ENCODE results near the gene NDUFB3.
A peak's percentile ranks its signal among the peaks of the same experiment; 100 is the strongest.

NDUFB3 gene

DNA sequence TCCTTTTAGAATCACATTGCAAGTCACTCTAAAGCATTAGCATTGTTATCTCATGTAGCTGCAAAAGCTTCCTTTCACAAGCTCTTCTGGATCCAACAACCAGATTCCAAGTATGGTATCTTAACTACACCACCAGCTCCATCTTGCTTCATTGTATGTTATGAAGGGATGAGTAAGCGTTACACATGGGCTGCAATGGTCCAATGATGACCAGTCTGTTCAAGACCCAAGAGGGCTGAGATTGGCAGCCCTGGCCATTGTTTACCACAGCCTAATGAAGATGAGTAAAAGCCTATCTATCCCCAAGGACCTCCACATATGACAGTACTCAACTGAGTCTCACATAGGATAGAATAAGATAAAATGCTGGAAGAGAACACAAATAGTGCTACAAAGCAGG, 50.5 kb downstream of the NDUFB3 start:
- peak overlapping the region in 6 of 7 experiments; percentile 23 to 100 (median 95) for H3K4me3 ChIP-seq (ENCODE audit: control insufficient read depth in 1 of 7, extremely low read depth in 1 of 7, insufficient read depth in 4 of 7, low read depth in 2 of 7, low read length in 6 of 7)
- peaks cover 0 to 30% (median 7%) of the 10 kb centered on the region in 4 experiments for H3K36me3 ChIP-seq (ENCODE audit: control insufficient read depth in 4 of 4, insufficient read depth in 4 of 4, low read length in 3 of 4)

DNA sequence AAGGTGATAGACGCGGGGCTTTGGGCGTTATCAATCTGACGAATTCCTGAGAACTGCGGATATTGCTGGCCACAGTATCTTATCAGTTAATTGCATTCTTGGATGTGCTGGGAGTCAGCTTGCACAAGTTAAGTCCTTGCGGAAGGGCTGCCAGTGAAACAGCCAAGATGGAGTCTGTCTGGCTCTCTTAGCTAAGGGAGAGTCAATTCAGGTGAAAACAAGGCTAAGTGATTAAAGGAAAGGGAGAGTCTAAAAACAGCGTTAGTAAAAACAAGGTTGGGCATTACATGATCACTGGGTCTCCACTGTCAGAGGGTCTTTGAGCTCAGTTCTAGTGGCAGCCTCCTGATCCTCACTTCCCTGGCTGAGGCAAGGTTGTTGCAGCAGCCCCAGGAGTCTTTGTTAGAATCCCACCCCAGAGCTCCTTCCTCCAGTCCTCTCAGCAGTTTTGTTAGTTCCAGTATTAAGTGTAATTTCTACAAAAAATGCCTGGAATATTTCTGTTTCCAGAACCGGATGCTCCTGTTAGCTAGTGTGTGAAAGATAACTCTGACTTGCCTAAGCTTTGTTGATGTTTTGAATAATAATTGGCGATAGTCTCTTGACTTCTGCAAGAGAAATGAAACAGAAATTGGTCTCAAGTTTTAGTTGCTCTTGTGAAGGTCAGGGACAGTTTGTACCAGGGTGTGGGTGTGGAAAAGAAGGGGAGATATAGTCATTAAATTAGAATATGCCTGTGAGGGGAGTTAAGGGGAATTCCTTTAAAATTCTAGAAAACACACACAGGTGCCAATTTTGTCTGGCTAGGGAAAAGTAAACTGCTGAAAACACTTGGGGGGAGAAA, 54.7 kb downstream of the NDUFB3 start:
- no peaks in the 10 kb centered on the region for H3K9me3 ChIP-seq (ENCODE audit: control extremely low read depth in 1 of 5, control insufficient read depth in 4 of 5, insufficient read depth in 2 of 5, low read depth in 1 of 5, low read length in 4 of 5)
- ChIA-PET POLR2A (no interaction called here), CTCF (interaction anchor here (0.9 to 2.5 kb wide), 12 partner anchors 9 to 221 kb away, joined by 3 to 10 read pairs (median 3); partner anchors contain the start of gene CASP10)
- peak overlapping the region in 5 of 7 experiments; percentile 26 to 64 (median 41) for H3K4me3 ChIP-seq (ENCODE audit: control insufficient read depth in 1 of 7, extremely low read depth in 1 of 7, insufficient read depth in 4 of 7, low read depth in 2 of 7, low read length in 6 of 7)
- H3K4me1 ChIP-seq (ENCODE audit: control extremely low read depth in 1 of 4, control insufficient read depth in 4 of 4, insufficient read depth in 4 of 4, low read length in 3 of 4) = peaks cover 73 to 99% (median 92%) of the 10 kb centered on the region in 4 experiments
- peak overlapping the region; percentile 52 to 88 for H3K27ac ChIP-seq (ENCODE audit: insufficient read depth in 1 of 2, low read depth in 1 of 2, low read length in 2 of 2, poor library complexity in 1 of 2, severe bottlenecking in 2 of 2)
- 6% methylated on average over 9 of the region's 9 CpGs for WGBS (ENCODE audit: insufficient coverage)
- peak in 1 of 3 donors; percentile 32 for DNase-seq
- no peaks in the 10 kb centered on the region for H3K27me3 ChIP-seq (replicated peaks in 2 of 5; ENCODE audit: control insufficient read depth in 4 of 5, insufficient read depth in 5 of 5, low read length in 4 of 5)
- H3K36me3 ChIP-seq (ENCODE audit: control insufficient read depth in 4 of 4, insufficient read depth in 4 of 4, low read length in 3 of 4) = peaks cover 0 to 30% (median 9%) of the 10 kb centered on the region in 4 experiments

More for the DNA sequence above, 50.5 kb downstream of the NDUFB3 start:
- Histone ChIP-seq H3K9me3 (ENCODE audit: control extremely low read depth in 1 of 5, control insufficient read depth in 4 of 5, insufficient read depth in 2 of 5, low read depth in 1 of 5, low read length in 4 of 5) (no peaks in the 10 kb centered on the region), H3K27ac (ENCODE audit: insufficient read depth in 1 of 2, low read depth in 1 of 2, low read length in 2 of 2, poor library complexity in 1 of 2, severe bottlenecking in 2 of 2) (peak overlapping the region in 1 of 2 experiments; percentile 97), H3K27me3 (replicated peaks in 2 of 5; ENCODE audit: control insufficient read depth in 4 of 5, insufficient read depth in 5 of 5, low read length in 4 of 5) (no peaks in the 10 kb centered on the region), H3K4me1 (ENCODE audit: control extremely low read depth in 1 of 4, control insufficient read depth in 4 of 4, insufficient read depth in 4 of 4, low read length in 3 of 4) (peaks cover 62 to 83% (median 80%) of the 10 kb centered on the region in 4 experiments)
- no CpG with 5 or more reads among the region's 1 CpG for WGBS (ENCODE audit: insufficient coverage)
- no peak for DNase-seq
- CTCF ChIA-PET = interaction anchor here (1.1 to 1.7 kb wide), 6 partner anchors 9 to 111 kb away, joined by 3 to 7 read pairs (median 4); no protein-coding TSS in a partner anchor
- POLR2A ChIA-PET = no interaction called here

DNA sequence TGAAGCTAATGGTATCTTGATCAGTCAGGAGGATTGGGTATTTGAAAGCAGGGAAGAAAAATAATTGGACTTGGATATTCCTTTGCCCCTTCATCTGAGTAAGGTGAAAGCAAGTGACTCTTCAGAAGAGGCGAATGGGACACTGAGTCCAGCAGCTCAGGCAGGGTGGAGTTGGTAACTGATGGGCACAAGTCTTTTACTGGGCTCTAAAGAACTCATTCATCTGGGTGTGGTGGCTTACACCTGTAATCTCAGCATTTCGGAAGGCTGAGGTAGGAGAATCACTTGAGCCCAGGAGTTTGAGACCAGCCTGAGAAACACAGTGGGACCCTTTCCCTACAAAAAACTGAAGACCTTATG, 55.3 kb downstream of the NDUFB3 start:
- Histone ChIP-seq H3K4me3 (ENCODE audit: control insufficient read depth in 1 of 7, extremely low read depth in 1 of 7, insufficient read depth in 4 of 7, low read depth in 2 of 7, low read length in 6 of 7) (peak overlapping the region in 6 of 7 experiments; percentile 6 to 64 (median 16)), H3K27ac (ENCODE audit: insufficient read depth in 1 of 2, low read depth in 1 of 2, low read length in 2 of 2, poor library complexity in 1 of 2, severe bottlenecking in 2 of 2) (peak overlapping the region; percentile 52 to 88), H3K27me3 (replicated peaks in 2 of 5; ENCODE audit: control insufficient read depth in 4 of 5, insufficient read depth in 5 of 5, low read length in 4 of 5) (no peaks in the 10 kb centered on the region), H3K36me3 (ENCODE audit: control insufficient read depth in 4 of 4, insufficient read depth in 4 of 4, low read length in 3 of 4) (peaks cover 0 to 25% (median 10%) of the 10 kb centered on the region in 4 experiments), H3K9me3 (ENCODE audit: control extremely low read depth in 1 of 5, control insufficient read depth in 4 of 5, insufficient read depth in 2 of 5, low read depth in 1 of 5, low read length in 4 of 5) (no peaks in the 10 kb centered on the region), H3K4me1 (ENCODE audit: control extremely low read depth in 1 of 4, control insufficient read depth in 4 of 4, insufficient read depth in 4 of 4, low read length in 3 of 4) (peaks cover 72 to 99% (median 92%) of the 10 kb centered on the region in 4 experiments)
- CTCF ChIA-PET = interaction anchor here (0.9 to 2.5 kb wide), 9 partner anchors 9 to 222 kb away, joined by 3 to 10 read pairs (median 4); no protein-coding TSS in a partner anchor
- no peak for DNase-seq
- POLR2A ChIA-PET = no interaction called here
- WGBS (ENCODE audit: insufficient coverage) = 95% methylated on average over 2 of the region's 2 CpGs

DNA sequence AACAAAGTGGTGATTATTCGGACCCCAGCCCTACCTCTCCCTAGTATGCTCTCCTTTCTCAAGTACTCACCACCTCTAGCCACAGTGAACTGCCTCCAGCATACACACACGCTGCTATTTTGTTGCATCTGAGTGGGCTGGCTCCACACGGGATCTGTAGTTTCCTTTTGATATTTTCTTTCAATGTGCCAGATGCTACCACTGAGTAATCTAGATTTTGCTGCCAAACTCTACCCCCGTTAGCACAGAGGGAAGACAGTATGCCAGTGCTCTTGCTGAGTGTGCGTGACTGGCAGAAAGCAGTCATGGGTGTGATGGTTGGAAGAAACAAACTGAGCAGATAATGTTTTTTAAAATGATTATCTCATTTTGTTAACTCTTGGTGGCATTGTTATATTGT, 55.8 kb downstream of the NDUFB3 start:
- DNase-seq = peak in 2 of 3 donors; percentile 70 to 77
- 0% methylated on average over 2 of the region's 5 CpGs for WGBS (ENCODE audit: insufficient coverage)
- CTCF ChIA-PET = interaction anchor here (1.0 to 2.5 kb wide), 7 partner anchors 8 to 105 kb away, joined by 3 to 10 read pairs (median 6); no protein-coding TSS in a partner anchor
- H3K4me1 ChIP-seq (ENCODE audit: control extremely low read depth in 1 of 4, control insufficient read depth in 4 of 4, insufficient read depth in 4 of 4, low read length in 3 of 4) = peaks cover 72 to 98% (median 92%) of the 10 kb centered on the region in 4 experiments
- no peaks in the 10 kb centered on the region for H3K9me3 ChIP-seq (ENCODE audit: control extremely low read depth in 1 of 5, control insufficient read depth in 4 of 5, insufficient read depth in 2 of 5, low read depth in 1 of 5, low read length in 4 of 5)
- peak overlapping the region in 6 of 7 experiments; percentile 8 to 64 (median 32) for H3K4me3 ChIP-seq (ENCODE audit: control insufficient read depth in 1 of 7, extremely low read depth in 1 of 7, insufficient read depth in 4 of 7, low read depth in 2 of 7, low read length in 6 of 7)
- H3K27me3 ChIP-seq (replicated peaks in 2 of 5; ENCODE audit: control insufficient read depth in 4 of 5, insufficient read depth in 5 of 5, low read length in 4 of 5) = no peaks in the 10 kb centered on the region
- POLR2A ChIA-PET = no interaction called here
- H3K27ac ChIP-seq (ENCODE audit: insufficient read depth in 1 of 2, low read depth in 1 of 2, low read length in 2 of 2, poor library complexity in 1 of 2, severe bottlenecking in 2 of 2) = peak overlapping the region; percentile 52 to 88
- peaks cover 0 to 21% (median 8%) of the 10 kb centered on the region in 4 experiments for H3K36me3 ChIP-seq (ENCODE audit: control insufficient read depth in 4 of 4, insufficient read depth in 4 of 4, low read length in 3 of 4)

DNA sequence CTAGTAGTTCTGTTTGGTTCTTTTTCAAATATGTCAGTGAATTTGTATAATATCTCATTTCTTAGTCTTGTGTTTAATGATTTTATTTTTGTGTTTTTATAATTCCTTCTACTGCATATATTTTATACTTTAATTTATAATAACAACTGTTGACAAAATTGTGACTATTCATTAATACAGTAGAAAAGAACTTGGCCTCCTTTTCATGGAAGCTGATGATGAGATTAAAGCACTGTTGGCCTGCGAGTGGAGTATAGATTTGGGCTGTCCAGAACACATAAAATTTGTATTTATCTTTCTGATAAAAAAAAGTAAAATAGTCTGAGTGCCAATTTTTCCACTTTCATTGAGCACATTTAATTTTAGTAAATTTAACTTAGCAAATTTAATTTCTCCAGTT, 56.2 kb downstream of the NDUFB3 start:
- no CpG with 5 or more reads among the region's 1 CpG for WGBS (ENCODE audit: insufficient coverage)
- CTCF ChIA-PET = interaction anchor here (0.7 to 2.1 kb wide), 5 partner anchors 12 to 104 kb away, joined by 3 to 6 read pairs (median 3); partner anchors contain the start of gene CFLAR
- Histone ChIP-seq H3K27me3 (replicated peaks in 2 of 5; ENCODE audit: control insufficient read depth in 4 of 5, insufficient read depth in 5 of 5, low read length in 4 of 5) (no peaks in the 10 kb centered on the region), H3K9me3 (ENCODE audit: control extremely low read depth in 1 of 5, control insufficient read depth in 4 of 5, insufficient read depth in 2 of 5, low read depth in 1 of 5, low read length in 4 of 5) (no peaks in the 10 kb centered on the region), H3K36me3 (ENCODE audit: control insufficient read depth in 4 of 4, insufficient read depth in 4 of 4, low read length in 3 of 4) (peaks cover 0 to 18% (median 7%) of the 10 kb centered on the region in 4 experiments), H3K4me1 (ENCODE audit: control extremely low read depth in 1 of 4, control insufficient read depth in 4 of 4, insufficient read depth in 4 of 4, low read length in 3 of 4) (peaks cover 73 to 98% (median 93%) of the 10 kb centered on the region in 4 experiments), H3K27ac (ENCODE audit: insufficient read depth in 1 of 2, low read depth in 1 of 2, low read length in 2 of 2, poor library complexity in 1 of 2, severe bottlenecking in 2 of 2) (peak overlapping the region; percentile 52 to 88), H3K4me3 (ENCODE audit: control insufficient read depth in 1 of 7, extremely low read depth in 1 of 7, insufficient read depth in 4 of 7, low read depth in 2 of 7, low read length in 6 of 7) (no peak overlapping the region)
- DNase-seq = no peak
- POLR2A ChIA-PET = no interaction called here

DNA sequence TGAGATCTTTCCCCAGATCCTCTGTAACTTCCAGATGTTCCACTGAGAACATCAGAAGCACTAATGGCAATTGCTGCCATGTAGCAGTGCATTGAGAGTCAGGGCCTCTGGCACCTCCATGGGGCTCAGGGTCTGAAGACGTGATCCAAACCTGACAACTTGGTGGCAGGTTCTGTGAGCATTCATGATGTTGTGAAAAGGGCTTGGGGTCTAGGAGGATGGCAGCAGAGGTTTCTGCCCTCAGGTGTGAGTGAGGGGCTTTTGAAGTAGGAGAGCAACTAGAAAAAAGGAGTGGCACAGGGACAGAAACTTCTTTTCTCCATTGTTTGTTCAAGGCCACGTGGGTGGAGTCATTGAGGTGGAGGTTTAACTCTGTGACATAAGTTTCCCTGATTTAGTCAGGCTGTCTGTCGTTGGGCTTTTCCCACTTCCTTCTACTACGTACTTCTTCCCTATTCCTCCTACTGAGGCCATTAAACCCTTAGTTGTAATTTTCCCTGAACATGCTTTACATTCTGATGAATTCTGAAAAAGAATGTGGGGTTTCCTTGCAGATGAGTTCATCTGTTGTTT, 57.2 kb downstream of the NDUFB3 start:
- peaks cover under 1 to 15% (median 5%) of the 10 kb centered on the region in 4 experiments for H3K36me3 ChIP-seq (ENCODE audit: control insufficient read depth in 4 of 4, insufficient read depth in 4 of 4, low read length in 3 of 4)
- H3K4me1 ChIP-seq (ENCODE audit: control extremely low read depth in 1 of 4, control insufficient read depth in 4 of 4, insufficient read depth in 4 of 4, low read length in 3 of 4) = peaks cover 64 to 92% (median 87%) of the 10 kb centered on the region in 4 experiments
- DNase-seq = no peak
- POLR2A ChIA-PET = no interaction called here
- 83% methylated on average over 1 of the region's 4 CpGs for WGBS (ENCODE audit: insufficient coverage)
- H3K9me3 ChIP-seq (ENCODE audit: control extremely low read depth in 1 of 5, control insufficient read depth in 4 of 5, insufficient read depth in 2 of 5, low read depth in 1 of 5, low read length in 4 of 5) = no peaks in the 10 kb centered on the region
- CTCF ChIA-PET = interaction anchor here (1.0 to 2.1 kb wide), 5 partner anchors 13 to 103 kb away, joined by 3 to 6 read pairs (median 4); partner anchors contain the start of gene CFLAR
- H3K27ac ChIP-seq (ENCODE audit: insufficient read depth in 1 of 2, low read depth in 1 of 2, low read length in 2 of 2, poor library complexity in 1 of 2, severe bottlenecking in 2 of 2) = peak overlapping the region; percentile 9 to 67
- H3K4me3 ChIP-seq (ENCODE audit: control insufficient read depth in 1 of 7, extremely low read depth in 1 of 7, insufficient read depth in 4 of 7, low read depth in 2 of 7, low read length in 6 of 7) = peak overlapping the region in 4 of 7 experiments; percentile 12 to 49 (median 37)
- no peaks in the 10 kb centered on the region for H3K27me3 ChIP-seq (replicated peaks in 2 of 5; ENCODE audit: control insufficient read depth in 4 of 5, insufficient read depth in 5 of 5, low read length in 4 of 5)

Data from common myeloid progenitor, CD34-positive (primary cell).